ENCODE data around the gene TSHR.
"Not testable (repeated sequence)": the region's sequence is repeated elsewhere in the genome, so short reads cannot be mapped to it uniquely, and the experiment has no call there.

The TSHR gene

DNA sequence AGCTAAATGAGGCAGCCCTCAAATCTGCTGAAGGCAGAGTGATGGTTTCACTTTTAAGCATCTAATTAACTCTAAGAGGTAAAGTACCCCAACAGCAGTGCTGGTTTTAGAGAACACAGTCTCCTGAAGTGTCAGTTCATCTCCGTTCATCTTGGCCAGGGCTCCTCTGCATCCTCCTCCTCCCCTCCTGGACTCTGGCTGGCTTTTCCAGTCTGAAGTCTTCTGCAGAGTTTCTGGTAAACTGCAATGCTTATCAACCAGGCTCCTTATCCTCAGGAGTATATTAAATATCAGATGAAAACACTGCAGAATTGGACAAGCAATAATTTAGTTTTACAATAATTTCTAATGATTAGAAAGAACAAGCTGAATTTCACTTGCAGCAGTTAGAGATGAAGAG, 150.0 kb downstream of the TSHR start:
- no peaks in the 10 kb centered on the region for H3K27me3 ChIP-seq (ENCODE audit: control insufficient read depth, insufficient read depth, low read length)
- no peaks in the 10 kb centered on the region for H3K36me3 ChIP-seq (ENCODE audit: control insufficient read depth, insufficient read depth, low read length)
- H3K9ac ChIP-seq (ENCODE audit: low read depth, low read length): no peak overlapping the region
- no peaks in the 10 kb centered on the region for H3K9me3 ChIP-seq (ENCODE audit: control insufficient read depth, insufficient read depth, low read length)
- H3K27ac ChIP-seq (ENCODE audit: low read depth, low read length): no peak overlapping the region
- no peak overlapping the region for H3K4me3 ChIP-seq (ENCODE audit: low read depth, low read length)
- H3K4me1 ChIP-seq (ENCODE audit: control insufficient read depth, insufficient read depth, low read length): no peaks in the 10 kb centered on the region; the same call in 1 of the 2 replicates

DNA sequence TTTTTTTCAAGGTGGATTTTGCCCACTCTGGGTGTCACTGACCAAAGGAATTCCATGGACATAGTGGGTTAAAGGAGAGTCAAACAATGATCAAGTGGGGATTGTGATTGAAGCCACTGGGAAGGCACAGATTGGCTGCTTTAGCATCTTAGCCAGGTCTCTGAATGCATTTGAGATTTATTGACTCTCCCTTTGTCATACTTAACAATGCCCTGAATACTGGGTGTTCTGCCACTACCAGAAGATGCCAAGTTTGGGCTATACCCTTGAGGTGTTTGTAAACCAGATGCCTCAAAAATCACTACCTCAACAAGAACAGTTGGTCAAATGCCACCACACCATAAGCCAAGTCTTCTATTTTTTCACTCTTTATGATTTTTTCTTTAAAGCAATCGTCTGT, 150.5 kb downstream of the TSHR start:
- Histone ChIP-seq H3K36me3 (ENCODE audit: control insufficient read depth, insufficient read depth, low read length) (no peaks in the 10 kb centered on the region), H3K27ac (ENCODE audit: low read depth, low read length) (no peak overlapping the region), H3K9me3 (ENCODE audit: control insufficient read depth, insufficient read depth, low read length) (no peaks in the 10 kb centered on the region), H3K4me3 (ENCODE audit: low read depth, low read length) (no peak overlapping the region), H3K9ac (ENCODE audit: low read depth, low read length) (no peak overlapping the region), H3K4me1 (ENCODE audit: control insufficient read depth, insufficient read depth, low read length) (no peaks in the 10 kb centered on the region; the same call in 1 of the 2 replicates), H3K27me3 (ENCODE audit: control insufficient read depth, insufficient read depth, low read length) (no peaks in the 10 kb centered on the region)

DNA sequence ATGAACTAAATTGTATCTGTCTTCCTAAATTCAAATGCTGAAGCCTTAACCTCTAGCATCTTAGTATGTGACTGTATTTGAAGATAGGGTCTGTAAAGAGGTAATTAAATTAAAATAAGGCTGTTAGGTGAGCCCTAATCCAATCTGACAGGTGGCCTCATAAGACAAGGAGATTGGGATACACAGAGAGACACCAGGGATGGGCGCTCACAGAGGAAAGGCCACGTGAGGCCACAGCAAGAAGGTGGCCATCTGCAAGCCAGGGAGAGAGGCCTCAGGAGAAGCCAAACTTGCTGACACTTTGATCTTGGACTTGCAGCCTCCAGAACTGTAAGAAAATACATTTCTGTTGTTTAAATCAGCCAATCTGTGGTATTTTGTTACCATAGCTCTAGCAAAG, 154.8 kb downstream of the TSHR start:
- Histone ChIP-seq H3K4me3 (ENCODE audit: low read depth, low read length) (no peak overlapping the region), H3K27ac (ENCODE audit: low read depth, low read length) (no peak overlapping the region), H3K9ac (ENCODE audit: low read depth, low read length) (no peak overlapping the region), H3K27me3 (ENCODE audit: control insufficient read depth, insufficient read depth, low read length) (no peaks in the 10 kb centered on the region), H3K4me1 (ENCODE audit: control insufficient read depth, insufficient read depth, low read length) (0 out of 2 replicates have a peak, but pooled peaks cover 3% of the 10 kb centered on the region), H3K9me3 (ENCODE audit: control insufficient read depth, insufficient read depth, low read length) (no peaks in the 10 kb centered on the region), H3K36me3 (ENCODE audit: control insufficient read depth, insufficient read depth, low read length) (no peaks in the 10 kb centered on the region)

DNA sequence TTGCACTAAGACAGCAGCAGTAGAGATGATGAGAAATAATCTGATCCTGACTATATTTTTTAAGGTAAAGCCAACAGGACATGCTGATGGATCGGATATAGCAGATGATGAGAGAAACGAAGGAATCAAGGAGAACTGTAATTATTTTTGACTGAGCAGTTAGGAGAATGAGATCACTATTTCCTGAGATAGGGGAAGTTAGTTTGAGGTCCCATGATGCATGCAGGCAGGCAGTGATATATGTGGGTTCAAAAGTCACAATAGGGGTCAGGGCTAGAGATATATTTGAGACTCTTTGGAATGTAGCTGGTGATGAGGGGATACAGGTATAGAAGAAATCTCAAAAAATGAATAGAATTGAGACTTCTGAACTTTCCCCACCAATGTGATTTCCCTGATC, 157.8 kb downstream of the TSHR start:
- no peaks in the 10 kb centered on the region for H3K27me3 ChIP-seq (ENCODE audit: control insufficient read depth, insufficient read depth, low read length)
- H3K9ac ChIP-seq (ENCODE audit: low read depth, low read length): no peak overlapping the region
- no peaks in the 10 kb centered on the region for H3K9me3 ChIP-seq (ENCODE audit: control insufficient read depth, insufficient read depth, low read length)
- H3K27ac ChIP-seq (ENCODE audit: low read depth, low read length): no peak overlapping the region
- H3K4me3 ChIP-seq (ENCODE audit: low read depth, low read length): no peak overlapping the region
- no peaks in the 10 kb centered on the region for H3K36me3 ChIP-seq (ENCODE audit: control insufficient read depth, insufficient read depth, low read length)
- H3K4me1 ChIP-seq (ENCODE audit: control insufficient read depth, insufficient read depth, low read length): 0 out of 2 replicates have a peak, but pooled peaks cover 3% of the 10 kb centered on the region

DNA sequence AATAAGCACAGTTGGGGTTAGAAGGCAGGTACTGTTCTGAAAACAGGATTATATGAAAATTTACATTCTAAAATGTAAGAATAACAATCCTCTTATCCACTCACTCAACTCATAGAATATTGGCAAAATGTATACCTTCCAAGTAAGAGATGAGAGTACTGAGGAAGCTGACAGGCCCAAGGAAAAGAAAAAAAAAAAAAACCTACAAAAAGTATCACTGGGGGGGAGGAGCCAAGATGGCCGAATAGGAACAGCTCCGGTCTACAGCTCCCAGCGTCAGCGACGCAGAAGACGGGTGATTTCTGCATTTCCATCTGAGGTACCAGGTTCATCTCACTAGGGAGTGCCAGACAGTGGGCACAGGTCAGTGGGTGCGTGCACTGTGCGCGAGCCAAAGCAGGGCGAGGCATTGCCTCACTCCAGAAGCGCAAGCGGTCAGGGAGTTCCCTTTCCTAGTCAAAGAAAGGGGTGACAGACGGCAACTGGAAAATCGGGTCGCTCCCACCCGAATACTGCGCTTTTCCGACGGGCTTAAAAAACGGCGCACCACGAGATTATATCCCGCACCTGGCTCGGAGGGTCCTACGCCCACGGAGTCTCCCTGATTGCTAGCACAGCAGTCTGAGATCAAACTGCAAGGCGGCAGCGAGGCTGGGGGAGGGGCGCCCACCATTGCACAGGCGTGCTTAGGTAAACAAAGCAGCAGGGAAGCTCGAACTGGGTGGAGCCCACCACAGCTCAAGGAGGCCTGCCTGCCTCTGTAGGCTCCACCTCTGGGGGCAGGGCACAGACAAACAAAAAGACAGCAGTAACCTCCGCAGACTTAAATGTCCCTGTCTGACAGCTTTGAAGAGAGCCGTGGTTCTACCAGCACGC, 158.8 kb downstream of the TSHR start:
- H3K4me1 ChIP-seq (ENCODE audit: control insufficient read depth, insufficient read depth, low read length); H3K36me3 ChIP-seq (ENCODE audit: control insufficient read depth, insufficient read depth, low read length); H3K27me3 ChIP-seq (ENCODE audit: control insufficient read depth, insufficient read depth, low read length); H3K9me3 ChIP-seq (ENCODE audit: control insufficient read depth, insufficient read depth, low read length); H3K4me3 ChIP-seq (ENCODE audit: low read depth, low read length); H3K9ac ChIP-seq (ENCODE audit: low read depth, low read length); H3K27ac ChIP-seq (ENCODE audit: low read depth, low read length): not testable (repeated sequence)

GRCh38 chr14:81120501-81120900, 165.1 kb downstream of the TSHR start:
- Histone ChIP-seq H3K9ac (ENCODE audit: low read depth, low read length) (no peak overlapping the region), H3K36me3 (ENCODE audit: control insufficient read depth, insufficient read depth, low read length) (no peaks in the 10 kb centered on the region), H3K27me3 (ENCODE audit: control insufficient read depth, insufficient read depth, low read length) (no peaks in the 10 kb centered on the region), H3K4me3 (ENCODE audit: low read depth, low read length) (no peak overlapping the region), H3K4me1 (ENCODE audit: control insufficient read depth, insufficient read depth, low read length) (no peaks in the 10 kb centered on the region), H3K27ac (ENCODE audit: low read depth, low read length) (no peak overlapping the region), H3K9me3 (ENCODE audit: control insufficient read depth, insufficient read depth, low read length) (no peaks in the 10 kb centered on the region)

DNA sequence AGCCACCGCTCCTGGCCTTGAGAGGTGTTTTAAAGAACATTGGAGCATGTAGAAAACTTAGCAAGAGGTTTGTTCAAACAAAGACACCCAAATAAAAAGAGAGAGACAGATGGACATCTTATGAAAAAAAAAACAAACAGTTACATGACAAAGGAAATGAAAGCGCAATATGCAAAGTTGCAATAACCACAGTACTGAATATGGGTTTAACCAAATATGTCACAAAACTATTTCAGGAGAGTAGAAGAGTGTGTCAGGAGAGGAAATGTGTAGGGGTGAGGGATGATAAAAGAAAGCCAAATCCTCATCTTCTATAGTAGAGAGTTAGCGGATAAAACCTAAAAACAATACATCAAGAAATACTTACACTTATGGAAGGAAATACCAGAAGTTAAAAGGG, 166.9 kb downstream of the TSHR start:
- H3K27ac ChIP-seq (ENCODE audit: low read depth, low read length): no peak overlapping the region
- no peaks in the 10 kb centered on the region for H3K4me1 ChIP-seq (ENCODE audit: control insufficient read depth, insufficient read depth, low read length)
- no peaks in the 10 kb centered on the region for H3K9me3 ChIP-seq (ENCODE audit: control insufficient read depth, insufficient read depth, low read length)
- H3K36me3 ChIP-seq (ENCODE audit: control insufficient read depth, insufficient read depth, low read length): no peaks in the 10 kb centered on the region
- no peak overlapping the region for H3K9ac ChIP-seq (ENCODE audit: low read depth, low read length)
- H3K27me3 ChIP-seq (ENCODE audit: control insufficient read depth, insufficient read depth, low read length): no peaks in the 10 kb centered on the region
- H3K4me3 ChIP-seq (ENCODE audit: low read depth, low read length): no peak overlapping the region

GRCh38 chr14:81123811-81124210, 168.4 kb downstream of the TSHR start:
- H3K4me1 ChIP-seq (ENCODE audit: control insufficient read depth, insufficient read depth, low read length): no peaks in the 10 kb centered on the region
- H3K27me3 ChIP-seq (ENCODE audit: control insufficient read depth, insufficient read depth, low read length): no peaks in the 10 kb centered on the region

DNA sequence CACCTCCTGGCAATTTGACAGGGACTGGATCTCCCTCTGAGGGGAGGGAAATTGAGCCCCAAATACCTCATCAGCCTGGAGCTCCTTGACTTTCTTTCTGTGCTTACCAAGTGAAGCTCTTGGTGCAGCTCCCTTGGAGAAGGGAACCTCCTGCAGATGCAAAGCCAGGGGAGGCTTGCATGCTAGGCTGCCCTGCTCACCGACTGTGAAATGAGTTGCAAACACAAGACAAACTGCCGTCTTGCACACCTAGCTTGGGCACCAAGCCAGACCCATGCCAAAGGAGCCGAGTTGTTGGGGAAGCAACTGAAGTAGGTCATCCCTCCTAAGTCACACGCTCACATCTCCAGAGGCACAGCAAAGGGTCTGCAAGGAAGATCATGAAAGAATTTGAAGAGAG, 170.1 kb downstream of the TSHR start:
- H3K4me3 ChIP-seq (ENCODE audit: low read depth, low read length): no peak overlapping the region
- no peaks in the 10 kb centered on the region for H3K9me3 ChIP-seq (ENCODE audit: control insufficient read depth, insufficient read depth, low read length)
- no peaks in the 10 kb centered on the region for H3K36me3 ChIP-seq (ENCODE audit: control insufficient read depth, insufficient read depth, low read length)
- H3K4me1 ChIP-seq (ENCODE audit: control insufficient read depth, insufficient read depth, low read length): no peaks in the 10 kb centered on the region
- H3K27ac ChIP-seq (ENCODE audit: low read depth, low read length): no peak overlapping the region
- H3K9ac ChIP-seq (ENCODE audit: low read depth, low read length): no peak overlapping the region
- no peaks in the 10 kb centered on the region for H3K27me3 ChIP-seq (ENCODE audit: control insufficient read depth, insufficient read depth, low read length)

More at GRCh38 chr14:81123811-81124210, 168.4 kb downstream of the TSHR start:
- H3K9ac ChIP-seq (ENCODE audit: low read depth, low read length): no peak overlapping the region
- H3K4me3 ChIP-seq (ENCODE audit: low read depth, low read length): no peak overlapping the region
- no peak overlapping the region for H3K27ac ChIP-seq (ENCODE audit: low read depth, low read length)
- H3K36me3 ChIP-seq (ENCODE audit: control insufficient read depth, insufficient read depth, low read length): no peaks in the 10 kb centered on the region
- H3K9me3 ChIP-seq (ENCODE audit: control insufficient read depth, insufficient read depth, low read length): no peaks in the 10 kb centered on the region

- Histone ChIP-seq H3K9me3 (ENCODE audit: control insufficient read depth, insufficient read depth, low read length) (no peaks in the 10 kb centered on the region), H3K4me1 (ENCODE audit: control insufficient read depth, insufficient read depth, low read length) (no peaks in the 10 kb centered on the region)
These were observed 172.4 kb downstream of the TSHR start for GRCh38 chr14:81127785-81128184.

DNA sequence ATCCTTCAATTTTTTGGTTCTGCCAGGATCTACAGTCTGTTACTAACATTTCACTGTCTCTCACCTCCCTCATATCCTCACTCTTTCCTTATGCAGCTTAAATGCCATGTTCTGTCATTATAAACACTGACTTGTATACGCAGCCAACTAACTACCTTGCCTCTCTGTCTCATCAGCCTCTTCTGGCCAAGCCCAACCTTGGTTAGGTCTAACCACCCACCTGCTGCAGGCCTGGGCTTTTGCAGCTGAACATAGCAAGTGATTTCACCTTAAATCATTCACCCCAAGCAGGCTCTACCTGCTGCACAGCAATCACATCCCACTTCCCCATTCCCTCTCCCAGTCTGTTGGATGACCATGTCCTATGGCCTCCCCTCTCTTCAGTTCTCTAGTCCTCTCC, 173.8 kb downstream of the TSHR start:
- Histone ChIP-seq H3K36me3 (ENCODE audit: control insufficient read depth, insufficient read depth, low read length) (no peaks in the 10 kb centered on the region), H3K9ac (ENCODE audit: low read depth, low read length) (no peak overlapping the region), H3K4me1 (ENCODE audit: control insufficient read depth, insufficient read depth, low read length) (no peaks in the 10 kb centered on the region; the same call in 1 of the 2 replicates), H3K4me3 (ENCODE audit: low read depth, low read length) (no peak overlapping the region), H3K27ac (ENCODE audit: low read depth, low read length) (no peak overlapping the region), H3K27me3 (ENCODE audit: control insufficient read depth, insufficient read depth, low read length) (no peaks in the 10 kb centered on the region), H3K9me3 (ENCODE audit: control insufficient read depth, insufficient read depth, low read length) (no peaks in the 10 kb centered on the region)

More at GRCh38 chr14:81127785-81128184, 172.4 kb downstream of the TSHR start:
- no peaks in the 10 kb centered on the region for H3K27me3 ChIP-seq (ENCODE audit: control insufficient read depth, insufficient read depth, low read length)
- H3K4me3 ChIP-seq (ENCODE audit: low read depth, low read length): no peak overlapping the region
- H3K9ac ChIP-seq (ENCODE audit: low read depth, low read length): no peak overlapping the region
- no peaks in the 10 kb centered on the region for H3K36me3 ChIP-seq (ENCODE audit: control insufficient read depth, insufficient read depth, low read length)
- H3K27ac ChIP-seq (ENCODE audit: low read depth, low read length): no peak overlapping the region

All from HUES48 (cell line).